ENCODE results near the gene ARHGAP36.

The ARHGAP36 gene, protein sequence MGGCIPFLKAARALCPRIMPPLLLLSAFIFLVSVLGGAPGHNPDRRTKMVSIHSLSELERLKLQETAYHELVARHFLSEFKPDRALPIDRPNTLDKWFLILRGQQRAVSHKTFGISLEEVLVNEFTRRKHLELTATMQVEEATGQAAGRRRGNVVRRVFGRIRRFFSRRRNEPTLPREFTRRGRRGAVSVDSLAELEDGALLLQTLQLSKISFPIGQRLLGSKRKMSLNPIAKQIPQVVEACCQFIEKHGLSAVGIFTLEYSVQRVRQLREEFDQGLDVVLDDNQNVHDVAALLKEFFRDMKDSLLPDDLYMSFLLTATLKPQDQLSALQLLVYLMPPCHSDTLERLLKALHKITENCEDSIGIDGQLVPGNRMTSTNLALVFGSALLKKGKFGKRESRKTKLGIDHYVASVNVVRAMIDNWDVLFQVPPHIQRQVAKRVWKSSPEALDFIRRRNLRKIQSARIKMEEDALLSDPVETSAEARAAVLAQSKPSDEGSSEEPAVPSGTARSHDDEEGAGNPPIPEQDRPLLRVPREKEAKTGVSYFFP

GRCh38 chrX:131058136-131058868, at the start of gene ARHGAP36:
Gene ARHGAP36, plus strand, starts transcription at chrX:131058346. Its CDS starts 23,320 bp downstream, at chrX:131081666.
- DNase-seq: no peak

DNA sequence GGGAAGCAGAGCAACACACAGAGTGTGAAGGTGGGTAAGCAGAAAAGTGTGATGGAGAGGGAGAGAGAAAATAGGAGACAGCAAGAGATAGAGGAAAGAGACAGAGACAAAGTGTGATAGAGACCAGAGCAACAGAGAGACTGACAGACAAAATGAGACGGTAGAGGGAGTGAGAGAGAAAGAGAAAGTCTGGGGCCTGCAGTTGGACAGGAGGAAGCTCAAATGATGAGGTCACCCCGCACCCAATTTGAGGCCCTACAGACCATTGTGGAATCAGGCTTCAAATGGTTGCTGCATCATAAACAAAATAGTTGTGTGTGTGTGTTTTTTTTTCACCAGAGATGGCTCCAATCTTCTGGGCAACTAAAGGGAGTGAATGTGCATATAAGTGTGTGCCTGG, 48.0 kb upstream of the ARHGAP36 start:
- DNase-seq: no peak

DNA sequence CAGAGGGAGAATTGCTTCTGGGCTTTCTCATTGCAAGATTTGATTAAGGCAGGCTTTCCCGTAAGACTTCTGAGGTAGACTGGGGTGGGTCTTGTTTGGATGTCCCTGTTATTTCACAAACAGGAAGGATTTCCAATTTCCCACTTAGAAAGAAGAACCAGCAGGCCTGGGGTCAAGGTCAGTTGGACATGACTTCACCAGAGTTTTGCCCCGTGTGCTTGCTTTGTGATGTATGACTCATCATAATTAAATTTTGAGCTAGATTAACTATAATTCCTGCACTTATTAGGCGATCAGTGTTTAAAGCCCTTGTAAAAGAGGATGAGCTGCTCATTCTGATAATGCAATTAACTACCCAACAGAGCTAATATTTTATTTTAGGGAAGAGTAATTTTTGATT, 32.8 kb upstream of the ARHGAP36 start:
- no peak for DNase-seq

- no peak for DNase-seq
Observed at GRCh38 chrX:131032354-131033230, 25.6 kb upstream of the ARHGAP36 start.

GRCh38 chrX:131034063-131034462, 24.1 kb upstream of the ARHGAP36 start:
- DNase-seq: no peak

- no peak for DNase-seq
Observed at GRCh38 chrX:131040781-131041180, 17.4 kb upstream of the ARHGAP36 start.

DNA sequence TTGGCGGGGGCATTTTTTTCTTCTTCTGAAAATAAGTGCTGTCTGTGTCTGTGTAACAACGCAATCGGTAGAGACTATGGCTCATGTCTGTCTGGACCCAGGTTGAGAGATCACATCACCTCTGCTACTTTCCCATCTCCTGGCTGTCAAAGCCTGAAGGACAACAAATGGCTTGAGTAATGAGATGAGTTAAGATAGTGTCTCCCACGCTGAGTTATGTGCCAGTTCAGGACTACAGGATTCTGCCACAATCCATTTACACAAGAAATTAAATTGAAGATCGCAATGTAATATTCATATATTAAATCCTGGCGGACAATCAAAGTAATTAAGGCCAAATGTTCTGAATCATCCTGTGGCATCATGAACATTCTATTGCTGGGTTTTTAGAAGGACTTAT, 16.5 kb upstream of the ARHGAP36 start:
- no peak for DNase-seq

- no peak for DNase-seq
Observed at GRCh38 chrX:131045726-131046125, 12.4 kb upstream of the ARHGAP36 start.

DNA sequence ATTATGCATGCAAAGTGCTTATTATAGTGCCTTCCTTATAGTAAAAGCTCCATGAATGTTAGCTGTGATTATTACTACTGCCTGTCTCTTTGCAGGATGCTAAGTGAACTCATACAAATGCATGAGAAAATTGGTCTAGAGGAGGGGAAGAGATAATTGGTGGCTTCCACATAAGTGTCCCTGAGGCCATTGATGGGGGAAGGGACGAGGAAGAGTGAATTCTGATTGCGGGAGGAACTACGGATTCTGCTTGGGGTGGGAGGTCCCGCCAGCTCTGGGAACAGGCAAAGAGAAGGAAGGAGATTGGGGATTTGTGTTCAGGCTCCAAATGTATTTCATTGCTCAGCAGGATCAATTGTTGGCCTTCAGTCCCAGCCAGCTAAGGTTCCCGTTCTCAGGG, 11.6 kb upstream of the ARHGAP36 start:
- no peak for DNase-seq

- no peak for DNase-seq
Observed at GRCh38 chrX:131047180-131047579, 11.0 kb upstream of the ARHGAP36 start.

DNA sequence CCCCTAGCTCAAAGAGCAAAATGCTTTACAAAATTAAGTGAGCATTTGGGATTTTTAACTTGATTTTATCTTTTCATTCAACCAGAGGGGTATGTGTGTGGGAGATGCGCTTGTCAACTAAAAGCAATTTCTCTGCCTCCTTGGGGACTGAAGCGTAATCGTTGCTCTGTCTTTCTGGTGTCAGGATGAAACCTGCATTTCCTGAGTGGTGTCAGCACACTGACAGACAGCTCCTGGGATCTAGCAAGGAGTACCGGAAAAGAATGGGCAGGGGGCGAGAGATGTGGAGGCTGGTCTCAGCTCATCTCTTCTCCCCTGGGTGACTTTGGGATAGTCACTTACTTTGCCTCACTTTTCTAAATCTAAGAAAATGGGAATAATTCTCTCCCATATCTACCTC, 5.1 kb upstream of the ARHGAP36 start:
- no peak for DNase-seq

DNA sequence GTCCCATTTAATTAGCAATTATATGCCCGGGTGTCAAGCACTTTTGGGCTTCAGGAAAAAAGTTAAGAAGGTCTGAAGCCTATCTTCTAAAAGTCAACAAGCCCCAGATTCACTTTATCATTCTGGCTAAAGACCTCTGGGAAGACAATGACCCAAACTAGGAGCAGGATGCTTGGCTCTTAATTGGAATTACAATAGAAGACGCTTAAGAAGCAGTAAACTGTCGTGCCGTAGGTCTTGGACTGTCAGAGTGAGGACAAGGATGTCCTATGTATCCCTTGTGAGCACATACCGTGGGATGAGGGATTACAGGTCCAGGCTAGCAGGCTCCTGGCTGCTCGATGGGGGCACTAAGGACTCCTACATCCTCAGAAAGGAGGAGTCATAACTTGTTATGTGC, 3.2 kb upstream of the ARHGAP36 start:
- DNase-seq: no peak

- no peak for DNase-seq
Observed at GRCh38 chrX:131057706-131058105, 440 bp upstream of the ARHGAP36 start.

- no peak for DNase-seq
Observed at GRCh38 chrX:131059246-131059645, 1.1 kb downstream of the ARHGAP36 start.

DNA sequence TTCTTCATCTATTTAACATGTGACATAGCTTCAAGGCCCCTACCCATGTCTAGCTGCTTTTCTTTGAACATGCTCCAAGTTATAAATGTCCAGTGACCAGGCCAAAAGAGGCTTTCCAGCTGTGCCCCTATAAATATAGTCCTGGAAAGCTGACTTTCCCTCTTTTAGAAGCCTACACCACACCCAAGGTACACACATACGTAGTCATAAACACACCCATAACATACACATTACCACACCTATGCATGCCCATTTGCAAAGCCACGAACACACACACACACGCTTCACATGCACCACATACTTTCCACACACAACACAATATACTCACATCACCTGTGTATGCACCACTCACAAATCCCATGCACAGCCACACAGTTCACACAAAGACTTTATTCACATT, 2.0 kb downstream of the ARHGAP36 start:
- no peak for DNase-seq

DNA sequence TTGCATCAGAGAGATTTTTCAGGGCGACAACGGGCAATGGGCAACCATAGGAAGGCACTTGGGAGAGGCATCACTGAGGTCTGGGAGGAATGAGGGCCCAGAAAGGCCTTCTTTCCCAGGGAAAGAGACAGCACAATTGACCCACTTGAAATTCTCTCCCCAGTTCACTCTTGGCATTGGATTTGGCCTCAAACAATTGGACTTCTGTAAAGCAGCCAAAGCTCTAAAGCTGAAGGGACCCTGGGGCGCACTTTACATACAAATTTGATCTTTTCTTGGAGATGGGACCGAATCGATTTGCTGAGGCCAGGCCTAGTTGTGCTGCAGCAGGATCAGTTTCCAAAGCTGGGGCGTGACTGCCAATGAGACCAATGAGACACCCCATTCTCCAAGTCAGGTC, 3.2 kb downstream of the ARHGAP36 start:
- no peak for DNase-seq

DNA sequence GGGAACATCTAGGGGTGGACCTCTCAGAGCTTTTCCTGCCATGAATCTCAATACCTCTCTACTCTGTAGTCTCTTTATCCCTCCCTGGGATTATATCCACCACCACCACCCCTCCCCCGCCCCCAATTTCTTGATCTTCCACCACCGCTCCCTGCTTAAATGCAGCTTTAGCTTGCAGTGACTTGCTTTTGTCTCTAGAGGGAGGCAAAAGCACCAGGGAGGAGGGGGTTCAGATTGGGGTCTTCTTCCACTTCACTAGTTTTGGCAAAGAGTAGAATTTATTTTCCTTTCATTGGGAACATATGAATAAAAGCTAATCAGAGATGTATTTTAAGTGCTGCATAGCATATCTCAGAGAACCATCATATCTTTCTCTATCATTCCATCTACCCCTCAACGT, 5.5 kb downstream of the ARHGAP36 start:
- DNase-seq: no peak

DNA sequence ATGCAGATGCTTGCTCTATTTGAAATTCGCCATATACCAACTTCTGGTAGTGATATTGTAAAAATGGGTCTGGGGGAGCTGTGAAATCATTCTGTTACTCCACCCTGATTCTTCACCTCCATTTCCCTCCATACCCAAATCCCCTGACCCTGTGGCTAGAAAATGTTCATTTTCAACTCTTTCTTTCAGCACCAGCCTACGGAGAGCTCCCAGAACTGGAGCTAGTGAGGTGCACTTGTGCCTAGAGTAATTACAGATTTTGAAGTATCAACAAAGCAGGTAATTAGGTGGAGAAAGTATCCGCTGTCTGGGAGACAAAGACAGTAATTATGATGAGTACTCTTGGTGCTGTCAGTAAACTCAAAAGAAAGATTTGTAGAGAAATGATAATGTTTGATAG, 8.1 kb downstream of the ARHGAP36 start:
- DNase-seq: no peak

DNA sequence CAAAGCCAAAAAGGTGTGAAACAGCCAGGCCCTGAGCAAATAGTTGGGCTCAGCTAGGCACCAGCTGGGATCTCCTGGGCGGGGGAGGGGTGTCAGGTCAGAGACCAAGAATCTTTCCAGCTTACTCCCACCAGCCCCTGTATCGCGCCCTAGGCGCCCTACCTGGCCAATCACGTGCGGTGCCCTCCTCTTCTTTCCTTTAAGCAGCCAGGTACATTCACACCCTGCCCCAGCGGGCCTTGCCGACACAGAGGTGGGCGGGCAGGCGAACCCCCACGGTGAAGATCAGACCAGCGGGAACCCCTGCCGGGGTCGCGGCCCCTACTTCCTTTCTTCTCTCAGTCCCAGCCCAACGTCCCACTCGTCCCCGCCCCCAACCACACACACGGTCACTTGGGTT, 9.1 kb downstream of the ARHGAP36 start:
- DNase-seq: no peak

- no peak for DNase-seq
Observed at GRCh38 chrX:131067846-131068745, 9.9 kb downstream of the ARHGAP36 start.

GRCh38 chrX:131068945-131069719, 11.0 kb downstream of the ARHGAP36 start:
- DNase-seq: no peak

All from CD4-positive, alpha-beta T cell treated with Interleukin-17A for 1 hour (primary cell).